Midbrain (tissue), 1 donor: ENCODE data around the gene ZRANB3.
A peak's percentile ranks its signal among the peaks of the same experiment; 100 is the strongest.
"Not testable (repeated sequence)": the region's sequence is repeated elsewhere in the genome, so short reads cannot be mapped to it uniquely, and the experiment has no call there.

Experiments used
- DNase-seq: peaks from one replicate; lab custom pipeline; 2025; lab: John Stamatoyannopoulos, UW

ZRANB3 gene

GRCh38 chr2:135530313-135531230 is at the start of gene ZRANB3:
ZRANB3 (minus strand) TSS chr2:135531218.
- DNase-seq, result peak; percentile 96

GRCh38 chr2:135573620-135574019 is 42.6 kb upstream of the ZRANB3 start:
- peak; percentile 8 for DNase-seq

- DNase-seq, result no peak
Observed at GRCh38 chr2:135570884-135571283, 39.9 kb upstream of the ZRANB3 start.

- no peak for DNase-seq
Observed at GRCh38 chr2:135563793-135564192, 32.8 kb upstream of the ZRANB3 start.

GRCh38 chr2:135561925-135562324 is 30.9 kb upstream of the ZRANB3 start:
- DNase-seq, result no peak

GRCh38 chr2:135557530-135557929 is 26.5 kb upstream of the ZRANB3 start:
- DNase-seq, result no peak

GRCh38 chr2:135555311-135555710 is 24.3 kb upstream of the ZRANB3 start:
- DNase-seq, result no peak

GRCh38 chr2:135552887-135553286 is 21.9 kb upstream of the ZRANB3 start:
- no peak for DNase-seq

- no peak for DNase-seq
Observed at GRCh38 chr2:135551356-135551755, 20.3 kb upstream of the ZRANB3 start.

- DNase-seq, result no peak
Observed at GRCh38 chr2:135547311-135547710, 16.3 kb upstream of the ZRANB3 start.

GRCh38 chr2:135546436-135546835 is 15.4 kb upstream of the ZRANB3 start:
- DNase-seq, result no peak

GRCh38 chr2:135533545-135533944 is 2.5 kb upstream of the ZRANB3 start:
- not testable (repeated sequence) for DNase-seq

GRCh38 chr2:135532581-135532980 is 1.6 kb upstream of the ZRANB3 start:
- no peak for DNase-seq

GRCh38 chr2:135531231-135532197 is 496 bp upstream of the ZRANB3 start, which contains the start of gene R3HDM1:
R3HDM1 (plus strand) TSS chr2:135531484; CDS start chr2:135604846, 73,362 bp downstream.
- DNase-seq, result peak; percentile 100

GRCh38 chr2:135528006-135528405 is 3.0 kb downstream of the ZRANB3 start:
- DNase-seq, result no peak

- DNase-seq, result no peak
Observed at GRCh38 chr2:135525786-135526185, 5.2 kb downstream of the ZRANB3 start.

- DNase-seq, result no peak
Observed at GRCh38 chr2:135512099-135512498, 18.9 kb downstream of the ZRANB3 start.

- DNase-seq, result no peak
Observed at GRCh38 chr2:135510577-135510976, 20.4 kb downstream of the ZRANB3 start.

GRCh38 chr2:135504811-135505210 is 26.2 kb downstream of the ZRANB3 start:
- no peak for DNase-seq

- DNase-seq, result not testable (repeated sequence)
Observed at GRCh38 chr2:135498588-135498987, 32.4 kb downstream of the ZRANB3 start.

GRCh38 chr2:135494917-135495316 is 36.1 kb downstream of the ZRANB3 start:
- DNase-seq, result no peak

- no peak for DNase-seq
Observed at GRCh38 chr2:135494503-135494902, 36.5 kb downstream of the ZRANB3 start.
